Adrenal gland (tissue), 12 donors: ENCODE measurements around the gene SLC24A3. TPM values are rescaled to one million over a fixed set of nuclear protein-coding genes. Genes with fewer than 3 reads are reported as not detected.
A peak's percentile ranks its signal among the peaks of the same experiment; 100 is the strongest.

Experiments
- DNase-seq, 7 donors: peaks; one replicate each; pipeline ENCODE4 v3.0.0-alpha.2; 2019 to 2020
- H3K27ac ChIP-seq, 5 donors: fragments of 200-600 bp; sonication (generic) in 4 of 5; 1 replicate in 3 of 5; 2 replicates in 2 of 5; pipeline versions ENCODE4 v1.5.1 to v1.8.0; 2016 to 2020; ENCODE audit warnings: mild to moderate bottlenecking in 1 of 5
- H3K27me3 ChIP-seq: fragments of 200-600 bp; 2 replicates; pipeline ENCODE4 v1.8.0; 2021
- H3K36me3 ChIP-seq, 2 donors: fragments of 200-600 bp; replicated peaks in 1 of 2; 1 replicate in 1 of 2; 2 replicates in 1 of 2; pipeline versions ENCODE4 v1.5.1 to v1.8.0; 2018 to 2022
- H3K4me1 ChIP-seq, 2 donors: fragments of 200-600 bp; replicated peaks in 1 of 2; 1 replicate in 1 of 2; 2 replicates in 1 of 2; pipeline versions ENCODE4 v1.5.1 to v1.8.0; 2018 to 2021
- H3K4me3 ChIP-seq, 4 donors: fragments of 200-600 bp; sonication (generic) in 3 of 4; one replicate each; pipeline ENCODE4 v1.5.1; 2016 to 2018
- H3K9me3 ChIP-seq, 3 donors: fragments of 200-600 bp; sonication (generic) in 1 of 3; replicated peaks in 1 of 3; 1 replicate in 2 of 3; 2 replicates in 1 of 3; pipeline versions ENCODE4 v1.5.1 to v1.8.0; 2016 to 2021
- CTCF ChIP-seq, 6 experiments: fragments of 450-650 bp in 4 of 6; fragments of 200-600 bp in 2 of 6; sonication (generic) in 1 of 6; IDR thresholded peaks; 1 replicate in 5 of 6; 2 replicates in 1 of 6; pipeline versions ENCODE4 v1.5.1 to v1.8.0; 2016 to 2021; ENCODE audit warnings: antibody characterized with exemption in 6 of 6, mild to moderate bottlenecking in 2 of 6, moderate library complexity in 1 of 6
- POLR2A ChIP-seq, 2 donors: fragments of 450-650 bp; IDR thresholded peaks; one replicate each; pipeline ENCODE4 v1.6.1; 2017; ENCODE audit warnings: antibody characterized with exemption in 2 of 2, mild to moderate bottlenecking in 2 of 2, moderate library complexity in 1 of 2
- WGBS, 4 donors: extraction: QIAGEN DNeasy Blood & Tissue Kit in 2 of 4; methylation state at CpG; one replicate each; pipeline versions ENCODE4 v1.1.5 to v1.1.7; 2013 to 2017; 5-methylcytosine and 5-hydroxymethylcytosine counted together
- intact Hi-C, 2 donors: fragments of 100-400 bp; cut with DNase I; formaldehyde crosslinking; loops; one replicate each; pipeline versions ENCODE4 v1.14.1 to v1.15.0; 2022 to 2023
- polyA plus RNA-seq, 3 donors: library from polyadenylated mRNA; stranded (reverse); fragments of 200-250 nt in 2 of 3; fragments of 350-450 nt in 1 of 3; fragmentation: Illumina TruSeq in 1 of 3; extraction: RNeasy Lipid Tissue Mini Kit (QIAGEN cat#74804) in 1 of 3; gene quantifications; one replicate each; pipeline ENCODE4 v1.2.3, GENCODE V29; 2013 to 2014
- total RNA-seq, 9 donors: library from RNA; depleted of rRNA in 4 of 9; stranded (reverse); fragments of >200 nt in 4 of 9; fragments of 120-200 nt in 1 of 9; fragmentation: NEBNext Ultra II Directional in 1 of 9; extraction: Animal tissue kit (Norgen Biotek cat#: 25700) in 1 of 9; gene quantifications; one replicate each; pipeline versions ENCODE4 v1.1.0 to v1.2.4, GENCODE V29; 2013 to 2023
- donor health status: healthy with polysubstance abuse.
- donor health status: Bipolar disorder and iron deficiency.
- donor health status: DM: yes; HTN: yes; CAD: no.
- donor health status: DM: no; HTN: no; CAD: no.
- donor health status: DM: no; HTN: no; CAD: no.
- donor health status: DM: yes; HTN: yes; CAD: no.

The SLC24A3 gene
- total and polyA plus RNA-seq, 12 donors: 0.89 to 44.4 (median 2.7) TPM

GRCh38 chr20:19699180-19699971 is 486.9 kb downstream of the SLC24A3 start:
- 79 to 90% (median 85%) methylated on average over 3 to 4 of the region's 4 CpGs for WGBS, 4 donors
- H3K9me3 ChIP-seq: no peaks in the 10 kb centered on the region
- no peaks in the 10 kb centered on the region for H3K36me3 ChIP-seq
- no peaks in the 10 kb centered on the region for H3K4me1 ChIP-seq
- DNase-seq: no peak
- intact Hi-C loops: loop anchor here (10.0 kb wide), 3 partner anchors 65 to 535 kb away; no protein-coding TSS in a partner anchor
- no peaks in the 10 kb centered on the region for H3K27me3 ChIP-seq
- H3K27ac ChIP-seq: no peak overlapping the region
- H3K4me3 ChIP-seq: no peak overlapping the region
- TF ChIP-seq POLR2A (IDR thresholded peaks at IDR 0.05) (no peak), CTCF (IDR thresholded peaks at IDR 0.05) (no peak)

- TF ChIP-seq POLR2A (IDR thresholded peaks at IDR 0.05) (no peak), CTCF (IDR thresholded peaks at IDR 0.05) (no peak)
- H3K4me1 ChIP-seq: no peaks in the 10 kb centered on the region
- no peaks in the 10 kb centered on the region for H3K36me3 ChIP-seq
- 68 to 86% (median 72%) methylated on average over 3 of the region's 3 CpGs for WGBS, 4 donors
- intact Hi-C loops: no loop called here
- no peak overlapping the region for H3K27ac ChIP-seq
- H3K9me3 ChIP-seq: no peaks in the 10 kb centered on the region
- no peaks in the 10 kb centered on the region for H3K27me3 ChIP-seq
- H3K4me3 ChIP-seq: no peak overlapping the region
- peak in 1 of 7 donors; percentile 8 for DNase-seq
Measured at GRCh38 chr20:19701429-19701828, 489.0 kb downstream of the SLC24A3 start.

- intact Hi-C loops: no loop called here
- Histone ChIP-seq H3K4me3 (no peak overlapping the region), H3K9me3 (no peaks in the 10 kb centered on the region), H3K27ac (no peak overlapping the region), H3K4me1 (no peaks in the 10 kb centered on the region), H3K27me3 (no peaks in the 10 kb centered on the region), H3K36me3 (no peaks in the 10 kb centered on the region)
- TF ChIP-seq POLR2A (IDR thresholded peaks at IDR 0.05) (no peak), CTCF (IDR thresholded peaks at IDR 0.05) (no peak)
- WGBS, 4 donors: 68 to 85% (median 74%) methylated on average over 4 of the region's 4 CpGs
- no peak for DNase-seq
Measured at GRCh38 chr20:19706463-19706862, 494.0 kb downstream of the SLC24A3 start.

- no peak for DNase-seq
- TF ChIP-seq CTCF (IDR thresholded peaks at IDR 0.05) (no peak), POLR2A (IDR thresholded peaks at IDR 0.05) (no peak)
- H3K4me1 ChIP-seq: no peaks in the 10 kb centered on the region
- 85 to 97% (median 88%) methylated on average over 1 of the region's 1 CpG for WGBS, 4 donors
- H3K4me3 ChIP-seq: no peak overlapping the region
- H3K36me3 ChIP-seq: no peaks in the 10 kb centered on the region
- no peak overlapping the region for H3K27ac ChIP-seq
- H3K9me3 ChIP-seq: no peaks in the 10 kb centered on the region
- intact Hi-C loops: no loop called here
- H3K27me3 ChIP-seq: no peaks in the 10 kb centered on the region
Measured at GRCh38 chr20:19709635-19710335, 497.3 kb downstream of the SLC24A3 start.
